Measurements from ENCODE around the gene SEMA3D.
A peak's percentile ranks its signal among the peaks of the same experiment; 100 is the strongest.

Gene SEMA3D

DNA sequence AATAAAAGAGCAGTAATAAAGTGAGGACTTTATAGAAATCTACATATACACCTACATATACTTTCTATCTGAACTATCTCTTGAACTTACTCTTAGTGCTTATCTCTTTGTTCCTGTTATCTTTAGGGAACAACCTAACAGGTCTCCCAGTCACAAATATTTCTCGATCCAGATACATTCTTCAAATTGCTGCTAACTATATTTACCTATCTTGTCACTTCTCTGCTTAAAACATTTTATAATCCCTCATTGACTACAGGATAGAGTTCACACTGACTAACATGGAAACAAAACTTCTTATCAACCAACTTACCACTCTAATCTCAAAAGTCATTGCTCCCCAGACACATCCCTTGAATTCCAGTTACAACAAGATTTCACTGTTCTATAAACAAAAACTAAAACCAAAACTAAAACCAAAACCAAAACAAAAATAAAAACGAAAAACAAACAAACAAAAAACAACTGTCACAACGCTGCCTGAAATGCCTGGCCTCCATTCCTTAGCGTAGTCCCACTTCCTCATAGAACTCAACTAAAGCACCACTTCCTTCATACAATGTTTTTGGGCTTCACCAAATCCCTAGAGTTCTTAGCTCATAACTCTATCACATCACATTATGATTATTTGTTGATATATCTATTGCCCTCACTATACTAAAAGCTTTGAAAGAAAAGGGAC is 134.7 kb downstream of the SEMA3D start:
- DNase-seq (ENCODE audit: insufficient read length) = no peak
- no peak for FAIRE-seq
- TF ChIP-seq POLR2A (IDR thresholded peaks at IDR 0.05; ENCODE audit: low read depth, low read length) = no peak

DNA sequence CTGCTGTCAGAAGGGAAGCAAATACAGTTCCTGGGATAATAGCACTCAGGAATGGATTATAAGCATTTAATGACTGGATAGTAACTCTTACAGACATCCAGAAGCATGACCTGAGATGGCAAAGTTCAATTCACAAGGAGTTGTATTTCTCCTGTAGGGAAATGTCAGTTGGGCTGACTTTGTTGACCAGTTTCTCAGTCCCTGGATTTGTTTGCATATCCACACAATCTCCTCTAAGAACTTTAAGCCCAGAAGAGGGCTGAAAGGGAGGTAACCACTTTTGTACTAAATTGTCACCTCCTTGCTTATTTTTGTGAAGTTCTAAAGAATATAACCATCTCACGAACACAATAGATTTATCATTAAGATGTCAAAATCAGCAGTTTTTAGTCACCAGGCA is 140.3 kb downstream of the SEMA3D start:
- TF ChIP-seq POLR2AphosphoS5 (IDR thresholded peaks at IDR 0.05; ENCODE audit: low read depth, low read length) = no peak
- TF ChIP-seq POLR2A (IDR thresholded peaks at IDR 0.05; ENCODE audit: low read depth, low read length) = no peak
- no peak for TF ChIP-seq TAF1 (IDR thresholded peaks at IDR 0.05; ENCODE audit: borderline replicate concordance, low read depth, low read length)
- FAIRE-seq (no peak), DNase-seq (ENCODE audit: insufficient read length) (no peak)

DNA sequence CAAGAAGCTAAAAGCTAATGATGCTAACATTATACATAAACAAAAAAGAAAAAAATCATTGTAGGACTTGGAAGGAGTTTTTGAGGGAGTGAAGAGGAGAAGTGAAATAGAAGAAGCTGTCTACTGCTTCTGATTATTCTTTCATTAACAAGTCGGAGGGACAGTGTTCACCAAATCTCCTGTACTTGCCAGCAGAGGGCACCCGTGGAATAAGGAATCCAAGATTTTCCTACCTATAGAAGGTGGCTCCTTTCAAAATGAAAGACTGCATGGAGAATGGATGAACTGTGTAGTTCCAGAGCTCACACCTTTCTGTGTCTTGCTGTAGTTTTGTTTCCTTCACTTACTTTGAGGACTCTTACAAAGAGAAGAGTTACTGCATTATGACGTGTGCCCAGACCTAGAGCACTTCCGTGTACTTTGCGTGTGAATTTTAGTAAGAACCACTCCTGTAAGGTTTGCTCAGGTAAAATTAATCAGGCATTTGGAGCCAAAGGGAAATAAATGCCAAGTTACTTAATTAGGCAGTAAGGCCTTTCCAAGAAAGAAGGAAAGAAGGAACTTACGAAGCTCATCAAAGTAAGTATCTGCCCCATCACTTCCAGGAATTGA is 145.1 kb downstream of the SEMA3D start:
- DNase-seq (ENCODE audit: insufficient read length) (no peak), FAIRE-seq (peak; percentile 87)
- TF ChIP-seq POLR2A (IDR thresholded peaks at IDR 0.05; ENCODE audit: low read depth, low read length) (no peak), POLR2AphosphoS5 (IDR thresholded peaks at IDR 0.05; ENCODE audit: low read depth, low read length) (no peak), TAF1 (IDR thresholded peaks at IDR 0.05; ENCODE audit: borderline replicate concordance, low read depth, low read length) (no peak)

DNA sequence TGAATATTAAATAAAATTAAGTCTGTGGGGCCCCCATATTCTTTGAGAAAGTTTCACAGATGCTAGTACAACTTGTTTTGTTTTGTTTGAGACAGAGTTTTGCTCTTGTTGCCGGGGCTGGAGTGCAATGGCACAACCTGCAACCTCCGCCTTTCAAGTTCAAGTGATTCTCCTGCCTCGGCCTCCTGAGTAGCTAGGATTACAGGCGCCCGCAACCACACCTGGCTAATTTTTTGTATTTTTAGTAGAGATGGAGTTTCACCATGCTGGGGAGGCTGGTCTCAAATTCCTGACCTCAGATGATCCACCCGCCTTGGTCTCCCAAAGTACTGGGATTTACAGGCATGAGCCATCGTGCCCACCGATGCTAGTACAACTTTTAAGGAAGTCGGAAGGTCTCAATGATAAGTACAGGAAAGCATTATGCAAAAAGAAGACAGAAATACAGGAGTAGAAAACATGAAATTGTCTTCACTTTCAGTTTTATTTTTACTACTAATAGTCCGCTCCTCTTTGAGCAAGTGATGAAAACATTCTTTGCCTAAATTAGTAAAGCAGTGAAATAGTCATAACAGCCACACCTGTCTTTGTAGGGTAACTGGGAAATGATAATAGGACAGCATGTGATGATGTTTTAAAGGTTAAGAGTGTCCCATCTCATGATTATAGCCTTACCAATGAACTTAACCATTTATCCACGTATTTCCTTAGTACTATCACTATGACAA is 147.5 kb downstream of the SEMA3D start:
- TF ChIP-seq POLR2AphosphoS5 (IDR thresholded peaks at IDR 0.05; ENCODE audit: low read depth, low read length) (no peak), POLR2A (IDR thresholded peaks at IDR 0.05; ENCODE audit: low read depth, low read length) (no peak), TAF1 (IDR thresholded peaks at IDR 0.05; ENCODE audit: borderline replicate concordance, low read depth, low read length) (no peak)
- no peak for DNase-seq (ENCODE audit: insufficient read length)
- FAIRE-seq = peak; percentile 62

DNA sequence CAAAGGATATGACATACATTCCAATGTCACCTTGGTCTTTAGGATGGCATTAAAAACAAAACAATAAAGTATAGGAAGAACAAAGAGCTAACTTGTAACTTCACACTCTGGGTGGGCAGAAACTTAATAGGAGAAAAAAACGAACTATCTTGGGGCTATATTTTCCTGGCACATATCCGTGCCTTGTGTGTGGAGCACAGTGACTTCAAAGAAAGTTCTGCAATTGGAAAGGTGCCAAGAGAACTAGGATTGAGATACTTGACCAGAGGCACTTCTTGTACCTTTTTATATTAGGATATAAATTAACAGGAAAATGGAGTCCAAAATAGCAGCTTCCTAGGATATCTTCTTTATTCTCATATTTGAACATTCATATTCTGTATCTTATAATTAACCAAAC is 148.4 kb downstream of the SEMA3D start:
- TF ChIP-seq POLR2A (IDR thresholded peaks at IDR 0.05; ENCODE audit: low read depth, low read length) = no peak
- no peak for TF ChIP-seq TAF1 (IDR thresholded peaks at IDR 0.05; ENCODE audit: borderline replicate concordance, low read depth, low read length)
- no peak for TF ChIP-seq POLR2AphosphoS5 (IDR thresholded peaks at IDR 0.05; ENCODE audit: low read depth, low read length)
- DNase-seq (ENCODE audit: insufficient read length) = no peak
- no peak for FAIRE-seq

DNA sequence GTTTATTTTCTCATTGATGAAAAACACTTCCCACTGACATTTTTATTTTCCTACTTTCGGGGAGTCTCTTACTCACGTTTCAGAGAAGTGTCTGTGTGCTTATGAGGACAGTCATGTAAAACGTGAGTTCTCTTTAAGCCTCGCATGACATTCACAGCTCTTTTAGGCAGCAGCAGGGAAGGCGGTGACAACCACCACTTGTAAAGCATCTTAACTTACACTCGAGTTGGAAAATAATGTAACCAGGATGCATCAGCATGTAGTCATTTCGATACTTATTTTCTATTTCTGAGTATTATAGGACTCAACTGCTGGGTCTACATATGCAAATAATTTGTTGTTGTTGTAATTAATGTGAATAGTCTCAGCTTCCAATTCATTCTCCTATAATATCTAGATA is 153.6 kb downstream of the SEMA3D start:
- TF ChIP-seq POLR2AphosphoS5 (IDR thresholded peaks at IDR 0.05; ENCODE audit: low read depth, low read length) (no peak), TAF1 (IDR thresholded peaks at IDR 0.05; ENCODE audit: borderline replicate concordance, low read depth, low read length) (no peak), POLR2A (IDR thresholded peaks at IDR 0.05; ENCODE audit: low read depth, low read length) (no peak)
- no peak for FAIRE-seq
- DNase-seq (ENCODE audit: insufficient read length) = no peak

DNA sequence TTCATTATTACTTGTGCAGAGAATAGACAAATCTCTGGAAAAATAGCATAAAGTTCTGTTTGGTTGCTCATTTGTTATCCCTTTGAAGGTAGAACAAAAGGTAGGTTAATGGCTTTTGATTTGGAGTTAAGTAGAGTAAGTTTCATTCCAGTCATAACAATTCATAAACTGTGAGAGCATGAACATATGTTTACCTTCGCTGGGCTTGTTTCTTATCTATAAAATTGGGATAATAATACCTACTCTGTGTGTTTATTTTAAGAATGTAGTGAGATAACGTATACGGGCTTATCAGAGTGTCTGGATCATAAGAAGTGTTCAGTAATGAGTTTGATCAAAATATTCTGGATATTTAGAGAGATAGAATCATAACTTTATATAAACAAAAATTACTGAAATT is 155.4 kb downstream of the SEMA3D start:
- DNase-seq (ENCODE audit: insufficient read length) (no peak), FAIRE-seq (no peak)
- TF ChIP-seq TAF1 (IDR thresholded peaks at IDR 0.05; ENCODE audit: borderline replicate concordance, low read depth, low read length) (no peak), POLR2A (IDR thresholded peaks at IDR 0.05; ENCODE audit: low read depth, low read length) (no peak), POLR2AphosphoS5 (IDR thresholded peaks at IDR 0.05; ENCODE audit: low read depth, low read length) (no peak)

DNA sequence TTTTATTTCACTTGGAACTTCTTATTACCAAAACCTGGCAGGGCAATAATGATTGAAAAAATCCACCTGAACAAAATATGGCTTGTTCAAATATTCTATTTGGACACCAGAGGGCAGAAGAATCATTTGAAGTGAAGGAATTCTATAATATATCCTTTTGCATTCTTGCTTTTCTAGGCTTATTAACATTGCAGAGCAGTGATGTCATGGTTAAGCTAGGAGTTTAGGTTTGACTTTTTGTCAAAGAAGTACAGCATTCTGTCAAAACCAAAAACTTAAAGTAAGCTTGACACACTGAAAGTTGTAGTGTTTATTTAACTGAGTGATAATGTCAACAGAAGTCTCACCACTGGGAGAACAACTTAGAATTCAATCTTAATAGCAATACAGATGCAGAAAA is 156.0 kb downstream of the SEMA3D start:
- no peak for TF ChIP-seq POLR2A (IDR thresholded peaks at IDR 0.05; ENCODE audit: low read depth, low read length)
- TF ChIP-seq TAF1 (IDR thresholded peaks at IDR 0.05; ENCODE audit: borderline replicate concordance, low read depth, low read length) = no peak
- no peak for TF ChIP-seq POLR2AphosphoS5 (IDR thresholded peaks at IDR 0.05; ENCODE audit: low read depth, low read length)
- FAIRE-seq (no peak), DNase-seq (ENCODE audit: insufficient read length) (no peak)

DNA sequence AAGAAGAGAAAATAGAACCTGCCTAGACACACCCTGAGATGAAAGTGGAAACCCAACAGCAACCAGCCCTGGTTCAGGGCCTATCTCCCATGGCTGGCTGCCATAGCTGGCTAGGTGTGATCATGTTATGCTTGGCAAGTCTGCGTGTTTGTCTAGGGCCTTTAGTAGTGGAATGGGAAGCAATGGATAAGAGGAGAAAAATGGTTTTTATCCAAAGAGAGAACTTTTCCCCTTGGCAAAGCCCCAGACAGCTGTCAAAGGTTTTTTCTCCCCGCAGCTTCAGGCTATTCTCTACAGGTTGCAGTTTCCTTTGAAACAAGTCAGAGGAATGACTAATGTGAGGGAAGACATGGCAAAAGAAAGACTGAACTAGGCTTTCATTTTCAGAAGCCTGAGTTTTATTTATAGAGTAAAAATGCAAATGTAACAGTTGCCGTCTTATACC is 161.5 kb downstream of the SEMA3D start:
- FAIRE-seq (no peak), DNase-seq (ENCODE audit: insufficient read length) (no peak)

DNA sequence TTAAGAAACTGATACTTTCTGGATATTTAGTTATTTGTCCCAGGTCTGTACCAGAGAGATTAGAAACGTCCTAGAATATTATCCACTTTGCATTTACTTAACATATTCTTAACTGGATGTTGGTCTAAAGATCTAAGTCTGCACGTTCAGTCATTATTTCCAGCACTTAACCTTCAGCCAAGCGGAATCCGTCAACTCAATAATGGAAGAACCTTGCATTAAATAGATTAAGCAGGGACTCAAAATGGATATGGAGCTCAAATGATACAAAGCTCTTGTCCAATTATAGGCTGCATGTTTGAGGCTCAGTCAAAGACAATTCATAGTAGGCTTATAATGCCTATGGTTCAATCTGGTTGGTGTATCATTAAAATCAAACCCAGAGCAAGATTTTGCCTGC is 162.9 kb downstream of the SEMA3D start:
- no peak for DNase-seq (ENCODE audit: insufficient read length)
- TF ChIP-seq TAF1 (IDR thresholded peaks at IDR 0.05; ENCODE audit: borderline replicate concordance, low read depth, low read length) = no peak
- FAIRE-seq = no peak

More for the DNA sequence above, 161.5 kb downstream of the SEMA3D start:
- no peak for TF ChIP-seq POLR2AphosphoS5 (IDR thresholded peaks at IDR 0.05; ENCODE audit: low read depth, low read length)
- no peak for TF ChIP-seq TAF1 (IDR thresholded peaks at IDR 0.05; ENCODE audit: borderline replicate concordance, low read depth, low read length)
- no peak for TF ChIP-seq POLR2A (IDR thresholded peaks at IDR 0.05; ENCODE audit: low read depth, low read length)

DNA sequence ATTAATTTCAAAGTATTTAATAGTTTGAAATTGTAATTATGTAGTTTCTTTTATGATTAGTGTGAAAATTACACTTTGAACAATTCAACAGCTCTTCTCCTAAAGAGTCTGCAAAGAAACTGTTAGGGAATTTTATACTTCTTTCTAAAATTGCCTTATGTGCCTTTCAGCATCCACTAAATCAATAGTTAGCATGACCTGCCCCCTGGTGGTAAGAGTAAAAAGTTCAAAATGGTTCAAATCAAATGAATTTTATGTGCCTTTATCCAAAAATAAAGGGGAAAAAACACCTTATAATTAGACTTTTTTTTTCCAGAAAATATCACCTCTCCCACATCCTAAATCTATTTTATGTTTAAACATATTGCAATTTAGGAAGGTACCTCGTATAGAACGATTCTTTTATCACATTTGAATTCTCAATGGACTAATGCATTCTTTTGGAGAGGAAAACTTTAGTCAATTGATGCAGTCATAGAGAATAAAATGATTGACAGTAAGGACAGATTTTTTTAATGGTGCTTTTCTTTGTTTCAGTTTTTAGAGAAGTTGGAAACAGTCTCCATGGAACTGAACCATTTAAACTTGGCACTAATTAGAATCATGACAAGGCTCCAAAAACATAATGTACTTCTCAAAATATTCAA is 163.7 kb downstream of the SEMA3D start:
- TF ChIP-seq TAF1 (IDR thresholded peaks at IDR 0.05; ENCODE audit: borderline replicate concordance, low read depth, low read length) = no peak
- no peak for TF ChIP-seq POLR2A (IDR thresholded peaks at IDR 0.05; ENCODE audit: low read depth, low read length)
- TF ChIP-seq POLR2AphosphoS5 (IDR thresholded peaks at IDR 0.05; ENCODE audit: low read depth, low read length) = no peak
- no peak for DNase-seq (ENCODE audit: insufficient read length)
- no peak for FAIRE-seq
